ENCODE results near the gene TCOF1.

DNA sequence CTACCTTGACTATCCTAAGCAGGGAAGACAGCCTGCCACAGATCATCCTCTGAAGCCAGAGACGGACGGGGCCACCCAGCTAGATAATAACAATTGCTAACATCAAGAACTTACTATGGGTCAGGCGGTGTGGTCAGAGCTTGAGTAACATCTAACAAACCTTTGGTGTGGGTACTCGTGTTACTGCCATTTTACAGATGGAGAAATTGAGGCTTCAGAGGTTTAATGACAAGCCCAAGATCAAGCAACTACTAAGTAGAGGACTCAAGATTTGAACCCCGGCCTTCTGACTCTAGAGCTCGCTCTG lies 38.1 kb upstream of the TCOF1 start:
- TF ChIP-seq CTCF (IDR thresholded peaks at IDR 0.05) (no peak), EZH2 (IDR thresholded peaks at IDR 0.05; ENCODE audit: borderline replicate concordance, insufficient read depth, low read depth, low read length, poor library complexity, severe bottlenecking) (no peak)
